HepG2 (cell line): ENCODE measurements around the gene QRICH2. TPM values are rescaled to one million over a fixed set of nuclear protein-coding genes. Genes with fewer than 3 reads are reported as not detected.

ENCODE experiments used
- ATAC-seq: fragments of 200-7000 bp; cut with Tn5 transposase; 3 replicates; pipeline ENCODE4 v1.9.1; 2020; ENCODE audit warnings: mild to moderate bottlenecking, moderate library complexity
- BruUV-seq: library from RNA; stranded (reverse); fragments of 400-500 nt; replicated peaks from 2 replicates; lab custom pipeline; 2021; lab: Mats Ljungman, UMichigan
- CTCF ChIA-PET: fragments of 300-600 bp; formaldehyde crosslinking; extraction: SDS; loops from one replicate; lab custom pipeline; 2021; ENCODE audit warnings: low total read pairs, inconsistent platforms, low intra/inter-chr PET ratio; lab: Yijun Ruan, JAX
- POLR2A ChIA-PET: fragments of 350-600 bp; sonication (Branson Sonifier 250); formaldehyde crosslinking; loops from one replicate; lab custom pipeline; 2020; ENCODE audit warnings: antibody characterized with exemption, inconsistent platforms; lab: Yijun Ruan, JAX
- DNase-seq: peaks from one replicate; pipeline ENCODE4 v3.0.0-alpha.2; 2015; ENCODE audit warnings: low spot score
- FAIRE-seq: peaks from 3 replicates; lab custom pipeline; 2011; peaks lifted over from hg19 to GRCh38; lab: Jason Lieb, UNC
- H2AFZ ChIP-seq: one replicate; pipeline ENCODE4 v1.6.1; 2011; ENCODE audit warnings: low read length, inconsistent platforms
- H3K27ac ChIP-seq: fragments of 300-600 bp; 3 replicates; pipeline ENCODE4 v1.8.0; 2011; ENCODE audit warnings: mixed run types, mild to moderate bottlenecking, mixed read lengths, low read length, inconsistent platforms; ENCODE audit not compliant: insufficient read depth; ENCODE audit errors: extremely low read length
- H3K27me3 ChIP-seq, 2 experiments: fragments of 200-600 bp in 1 of 2; 2 replicates in 1 of 2; 3 replicates in 1 of 2; pipeline versions ENCODE4 v1.6.0 to v1.8.0; 2011; ENCODE audit warnings: low read length in 2 of 2, mild to moderate bottlenecking in 2 of 2, moderate library complexity in 2 of 2, inconsistent platforms in 1 of 2; ENCODE audit not compliant: insufficient read depth in 2 of 2, control insufficient read depth in 1 of 2
- H3K36me3 ChIP-seq, 2 experiments: fragments of 200-600 bp in 1 of 2; replicated peaks in 1 of 2; 2 replicates in 1 of 2; 3 replicates in 1 of 2; pipeline versions ENCODE4 v1.5.1 to v1.8.0; 2011; ENCODE audit warnings: low read length in 2 of 2, inconsistent platforms in 1 of 2; ENCODE audit not compliant: insufficient read depth in 2 of 2, control insufficient read depth in 1 of 2
- H3K4me1 ChIP-seq: 2 replicates; pipeline ENCODE4 v1.5.1; 2012; ENCODE audit warnings: low read length, inconsistent platforms; ENCODE audit not compliant: insufficient read depth
- H3K4me2 ChIP-seq: 2 replicates; pipeline ENCODE4 v1.6.0; 2011; ENCODE audit warnings: low read depth, low read length, inconsistent platforms
- H3K4me3 ChIP-seq, 3 experiments: fragments of 200-600 bp in 1 of 3; sonication (generic), shearing (Covaris generic) in 1 of 3; replicated peaks in 1 of 3; 2 replicates each; pipeline ENCODE4 v1.5.1; 2011 to 2016; ENCODE audit warnings: low read length in 3 of 3, inconsistent platforms in 2 of 3, low read depth in 2 of 3, mild to moderate bottlenecking in 2 of 3, control low read depth in 1 of 3, mixed read lengths in 1 of 3; ENCODE audit not compliant: insufficient read depth in 1 of 3
- H3K79me2 ChIP-seq: one replicate; pipeline ENCODE4 v1.6.1; 2011; ENCODE audit warnings: low read length, inconsistent platforms; ENCODE audit not compliant: insufficient read depth
- H3K9ac ChIP-seq: 2 replicates; pipeline ENCODE4 v1.6.0; 2011; ENCODE audit warnings: mild to moderate bottlenecking, low read depth, low read length, inconsistent platforms; ENCODE audit not compliant: insufficient read depth
- H3K9me3 ChIP-seq: 2 replicates; pipeline ENCODE4 v1.5.1; 2012; ENCODE audit warnings: mild to moderate bottlenecking, low read length
- H4K20me1 ChIP-seq: 2 replicates; pipeline ENCODE4 v1.6.0; 2011; ENCODE audit warnings: inconsistent platforms, mild to moderate bottlenecking, low read length, moderate library complexity; ENCODE audit not compliant: insufficient read depth
- RORA ChIP-seq: sonication (generic); formaldehyde crosslinking; IDR thresholded peaks from 2 replicates; pipeline ENCODE4 v1.5.0; 2020; ENCODE audit warnings: mild to moderate bottlenecking, missing genetic modification reagents, moderate library complexity
- SMYD3 ChIP-seq: sonication (generic); formaldehyde crosslinking; IDR thresholded peaks from 2 replicates; pipeline ENCODE4 v1.8.1; 2023; ENCODE audit warnings: mild to moderate bottlenecking, missing genetic modification reagents
- ZBTB7B ChIP-seq: sonication (generic); formaldehyde crosslinking; IDR thresholded peaks from 2 replicates; pipeline ENCODE4 v1.4.0; 2020; ENCODE audit warnings: missing genetic modification reagents
- ZNF121 ChIP-seq: sonication (generic); formaldehyde crosslinking; IDR thresholded peaks from 2 replicates; pipeline ENCODE4 v1.5.0; 2020; ENCODE audit warnings: mild to moderate bottlenecking, missing genetic modification reagents
- ZNF280B ChIP-seq: sonication (generic); formaldehyde crosslinking; IDR thresholded peaks from 2 replicates; pipeline ENCODE4 v1.5.0; 2020; ENCODE audit warnings: missing genetic modification reagents, mild to moderate bottlenecking, borderline replicate concordance
- ZNF460 ChIP-seq: sonication (generic); formaldehyde crosslinking; IDR thresholded peaks from 2 replicates; pipeline ENCODE4 v1.5.1; 2020; ENCODE audit warnings: missing genetic modification reagents, mild to moderate bottlenecking, borderline replicate concordance
- ZNF512B ChIP-seq: sonication (generic); formaldehyde crosslinking; IDR thresholded peaks from 2 replicates; pipeline ENCODE4 v1.5.1; 2020; ENCODE audit warnings: missing genetic modification reagents, mild to moderate bottlenecking, borderline replicate concordance
- ZNF543 ChIP-seq: sonication (generic); formaldehyde crosslinking; IDR thresholded peaks from 2 replicates; pipeline ENCODE4 v1.4.0; 2020; ENCODE audit warnings: mild to moderate bottlenecking, missing genetic modification reagents
- ZNF550 ChIP-seq: sonication (generic); formaldehyde crosslinking; IDR thresholded peaks from 2 replicates; pipeline ENCODE4 v1.4.0; 2020; ENCODE audit warnings: mild to moderate bottlenecking, missing genetic modification reagents, borderline replicate concordance
- ZNF670 ChIP-seq: sonication (generic); formaldehyde crosslinking; IDR thresholded peaks from 2 replicates; pipeline ENCODE4 v1.8.0; 2022; ENCODE audit warnings: mild to moderate bottlenecking, missing genetic modification reagents, borderline replicate concordance
- whole genome bisulfite sequencing: methylation state at CpG from one replicate; pipeline ENCODE4 v1.1.6; 2017; ENCODE audit warnings: low lambda C conversion rate; 5-methylcytosine and 5-hydroxymethylcytosine counted together
- in situ Hi-C: cut with HindIII; loops from 2 replicates; pipeline ENCODE4 v1.10.0; 2017; ENCODE audit warnings: low pct_unique_long_range_greater_than_20kb; ENCODE audit not compliant: extremely low pct_ligation_motif_present
- intact Hi-C: fragments of 100-400 bp; cut with micrococcal nuclease; formaldehyde crosslinking; loops from one replicate; pipeline ENCODE4 v1.10.0; 2022; ENCODE audit not compliant: unreplicated experiment
- polyA plus RNA-seq, 8 experiments: library from polyadenylated mRNA; depleted of rRNA in 3 of 8; stranded (reverse) in 7 of 8; unstranded in 1 of 8; fragments of >200 nt; fragmentation: Illumina TruSeq in 4 of 8; extraction: Trizol in 4 of 8; gene quantifications; 2 replicates each; pipeline versions ENCODE4 v1.2.1 to v1.2.3, GENCODE V29; 2011 to 2016; ENCODE audit warnings: low read depth in 4 of 8, missing spikeins in 1 of 8, mixed read lengths in 1 of 8; ENCODE audit not compliant: insufficient read depth in 1 of 8
- total RNA-seq, 5 experiments: library from RNA; depleted of rRNA; stranded (reverse); fragments of >200 nt; fragmentation: Illumina TruSeq; extraction: Trizol; gene quantifications; 2 replicates each; pipeline ENCODE4 v1.2.3, GENCODE V29; 2016; ENCODE audit warnings: low read depth in 1 of 5

The QRICH2 gene
- total and polyA plus RNA-seq, 2 of the 13 experiments (the other 11 are each of a cell fraction or from before 2014, with no cell fraction given): 3.7 to 5.7 TPM

- no peaks in the 10 kb centered on the region for H3K27me3 ChIP-seq
- no peak for ATAC-seq
- DNase-seq: no peak
- H3K36me3 ChIP-seq: peaks cover 23 to 70% of the 10 kb centered on the region in 2 experiments
- no peak overlapping the region for H3K4me3 ChIP-seq
- 0 out of 2 replicates have a peak, but pooled peaks have one; percentile 36 for TF ChIP-seq ZNF460
- TF ChIP-seq SMYD3: no peak
- no peak for TF ChIP-seq ZBTB7B (CRISPR knock-in tag)
- peak; percentile 75 for TF ChIP-seq ZNF121 (CRISPR knock-in tag)
- H3K4me2 ChIP-seq: no peak overlapping the region
- ChIA-PET CTCF (no interaction called here), POLR2A (interaction anchor here (0.7 to 2.1 kb wide), 4 partner anchors 9 to 572 kb away, joined by 3 to 5 read pairs (median 4); partner anchors contain the start of gene SPHK1)
- 98% methylated on average over 9 of the region's 9 CpGs for WGBS
- no peak overlapping the region for H3K9ac ChIP-seq
- H4K20me1 ChIP-seq: peaks cover 29% of the 10 kb centered on the region
- H3K9me3 ChIP-seq: no peaks in the 10 kb centered on the region
- no peak overlapping the region for H2AFZ ChIP-seq
- intact Hi-C loops (no loop called here), in situ Hi-C loops (no loop called here)
- FAIRE-seq: no peak
- BruUV-seq: no TSS peak
- no peaks in the 10 kb centered on the region for H3K4me1 ChIP-seq
- H3K27ac ChIP-seq: no peak overlapping the region
- H3K79me2 ChIP-seq: peaks cover 79% of the 10 kb centered on the region
These were observed 27.8 kb upstream of the QRICH2 start for GRCh38 chr17:76335716-76336381.

GRCh38 chr17:76333673-76334505, 25.8 kb upstream of the QRICH2 start:
- in situ Hi-C loops: no loop called here
- intact Hi-C loops: no loop called here
- H3K9ac ChIP-seq: no peak overlapping the region
- CTCF ChIA-PET: no interaction called here
- no TSS peak for BruUV-seq
- FAIRE-seq: no peak
- H3K36me3 ChIP-seq: peaks cover 33 to 72% of the 10 kb centered on the region in 2 experiments
- H3K4me1 ChIP-seq: no peaks in the 10 kb centered on the region
- no peak overlapping the region for H3K4me2 ChIP-seq
- H4K20me1 ChIP-seq: peaks cover 28% of the 10 kb centered on the region
- ATAC-seq: no peak
- POLR2A ChIA-PET: interaction anchor here (1.0 to 2.1 kb wide), 3 partner anchors 11 to 42 kb away, joined by 3 to 4 read pairs (median 4); no protein-coding TSS in a partner anchor
- no peaks in the 10 kb centered on the region for H3K9me3 ChIP-seq
- 89% methylated on average over 11 of the region's 11 CpGs for WGBS
- H3K4me3 ChIP-seq: no peak overlapping the region
- DNase-seq: no peak
- peaks cover 63% of the 10 kb centered on the region for H3K79me2 ChIP-seq
- H3K27ac ChIP-seq: no peak overlapping the region
- no peak overlapping the region for H2AFZ ChIP-seq
- H3K27me3 ChIP-seq: no peaks in the 10 kb centered on the region
- TF ChIP-seq ZNF543 (no peak), ZNF512B (CRISPR knock-in tag) (no peak), RORA (no peak), ZNF670 (no peak), ZNF550 (CRISPR knock-in tag) (no peak), ZNF280B (CRISPR knock-in tag) (no peak)
